ENCODE data around the gene DNAJC16. TPM values are rescaled to one million over a fixed set of nuclear protein-coding genes. Genes with fewer than 3 reads are reported as not detected.

Gene DNAJC16
- total and polyA plus RNA-seq, 2 of the 13 experiments (the other 11 are each of a cell fraction or from before 2014, with no cell fraction given), result 11.4 to 15.4 TPM

DNA sequence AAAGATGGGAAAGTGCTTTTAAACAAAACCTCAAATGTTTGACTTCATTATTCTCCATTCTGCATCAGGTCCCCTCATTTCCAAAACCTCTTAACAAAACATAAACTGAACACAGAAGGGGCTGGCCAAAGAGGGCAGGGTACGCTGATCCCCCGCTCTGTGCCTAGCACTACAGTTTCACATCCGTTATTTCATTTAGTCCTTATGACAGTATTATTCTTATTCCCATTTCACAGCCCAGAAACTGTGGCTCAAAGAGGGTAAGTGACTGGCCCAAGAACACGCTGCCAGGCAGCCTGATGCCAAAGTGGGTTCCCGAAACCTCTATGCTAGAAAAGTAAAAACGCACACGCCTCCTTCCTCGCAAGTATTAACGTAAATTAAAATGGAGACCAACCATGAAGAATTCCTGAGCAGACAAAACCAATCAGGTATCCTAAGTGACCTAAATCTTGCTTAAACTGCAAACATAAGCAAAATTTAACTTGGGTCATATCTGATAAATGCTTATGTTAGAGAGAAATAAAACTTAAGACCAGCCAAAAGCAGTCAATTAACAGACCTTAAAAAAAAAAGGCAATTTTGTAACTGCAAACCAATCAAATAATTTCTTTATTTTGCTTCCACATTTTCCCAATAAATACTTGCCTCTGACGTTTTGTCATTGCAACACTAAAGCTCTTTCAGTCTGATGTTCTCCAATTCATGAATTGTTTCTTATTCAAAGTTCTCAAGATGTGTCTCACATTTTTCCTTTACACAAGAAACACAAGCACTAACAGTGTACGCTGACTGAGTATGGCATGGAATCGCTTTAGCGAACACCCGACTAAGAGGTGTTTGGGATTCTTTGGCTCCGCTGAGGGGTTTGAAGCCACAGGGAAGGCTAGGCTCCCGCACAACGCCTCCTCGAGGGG lies 3.3 kb upstream of the DNAJC16 start:
- Histone ChIP-seq H3K79me2 (ENCODE audit: insufficient read depth, low read length) (peaks cover 15% of the 10 kb centered on the region), H2AFZ (ENCODE audit: low read length) (peak overlapping the region; percentile 10), H3K9ac (ENCODE audit: insufficient read depth, low read depth, low read length) (peak overlapping the region; percentile 83), H4K20me1 (ENCODE audit: insufficient read depth, low read length) (peaks cover 4% of the 10 kb centered on the region; the same call in 1 of the 2 replicates), H3K4me2 (ENCODE audit: low read depth, low read length) (peak overlapping the region; percentile 74), H3K27me3 (ENCODE audit: control insufficient read depth in 1 of 2, insufficient read depth in 2 of 2, low read length in 2 of 2) (no peaks in the 10 kb centered on the region; a peak in 1 of 5 replicates), H3K27ac (ENCODE audit: extremely low read length, insufficient read depth, low read length) (peak overlapping the region; percentile 76), H3K4me1 (ENCODE audit: insufficient read depth, low read length) (peaks cover 46% of the 10 kb centered on the region), H3K9me3 (ENCODE audit: low read length) (no peaks in the 10 kb centered on the region), H3K36me3 (replicated peaks in 1 of 2; ENCODE audit: control insufficient read depth in 1 of 2, insufficient read depth in 2 of 2, low read length in 2 of 2) (no peaks in the 10 kb centered on the region), H3K4me3 (replicated peaks in 1 of 3; ENCODE audit: insufficient read depth in 1 of 3, low read depth in 2 of 3, low read length in 3 of 3) (peak overlapping the region; percentile 57 to 93 (median 78))
- WGBS (ENCODE audit: low lambda C conversion rate), result 49% methylated on average over 16 of the region's 18 CpGs
- TF ChIP-seq SMAD3 (CRISPR knock-in tag; IDR thresholded peaks at IDR 0.05), result 0 out of 2 replicates have a peak, but pooled peaks have one; percentile 1
- TF ChIP-seq MAFF (IDR thresholded peaks at IDR 0.05; ENCODE audit: low read depth, low read length), result peak; percentile 92
- TF ChIP-seq, protein P1, sequence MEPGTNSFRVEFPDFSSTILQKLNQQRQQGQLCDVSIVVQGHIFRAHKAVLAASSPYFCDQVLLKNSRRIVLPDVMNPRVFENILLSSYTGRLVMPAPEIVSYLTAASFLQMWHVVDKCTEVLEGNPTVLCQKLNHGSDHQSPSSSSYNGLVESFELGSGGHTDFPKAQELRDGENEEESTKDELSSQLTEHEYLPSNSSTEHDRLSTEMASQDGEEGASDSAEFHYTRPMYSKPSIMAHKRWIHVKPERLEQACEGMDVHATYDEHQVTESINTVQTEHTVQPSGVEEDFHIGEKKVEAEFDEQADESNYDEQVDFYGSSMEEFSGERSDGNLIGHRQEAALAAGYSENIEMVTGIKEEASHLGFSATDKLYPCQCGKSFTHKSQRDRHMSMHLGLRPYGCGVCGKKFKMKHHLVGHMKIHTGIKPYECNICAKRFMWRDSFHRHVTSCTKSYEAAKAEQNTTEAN (CRISPR knock-in tag; conservative IDR thresholded peaks at IDR 0.05), result no peak
- TF ChIP-seq MXD4 (CRISPR knock-in tag; IDR thresholded peaks at IDR 0.05), result 0 out of 2 replicates have a peak, but pooled peaks have one; percentile 13
- TF ChIP-seq HOXA5 (CRISPR knock-in tag; IDR thresholded peaks at IDR 0.05), result no peak
- TF ChIP-seq MAFK (conservative IDR thresholded peaks at IDR 0.05 in 1 of 2, IDR thresholded peaks at IDR 0.05 in 1 of 2; ENCODE audit: low read length in 2 of 2), result peak; percentile 87 to 94
- FAIRE-seq (no peak), ATAC-seq (no peak), DNase-seq (ENCODE audit: low spot score) (no peak)
- CTCF ChIA-PET (ENCODE audit: low intra/inter-chr PET ratio, low total read pairs), result no interaction called here
- intact Hi-C loops (cut with micrococcal nuclease; ENCODE audit: unreplicated experiment) (loop anchor here (10.0 kb wide), 1 partner anchor 81 kb away; no protein-coding TSS in a partner anchor), in situ Hi-C loops (cut with HindIII; ENCODE audit: extremely low pct_ligation_motif_present, low pct_unique_long_range_greater_than_20kb) (no loop called here)
- POLR2A ChIA-PET, result interaction anchor here (0.6 to 0.8 kb wide), 3 partner anchors 47 to 94 kb away, joined by 3 to 4 read pairs (median 3); partner anchors contain the start of gene DDI2
- BruUV-seq (replicated peaks), result TSS peak; percentile 80

Measured in HepG2 (cell line).